ENCODE results near the gene OTOGL.

Gene OTOGL

GRCh38 chr12:80107221-80107620 lies 7.9 kb downstream of the OTOGL start:
- DNase-seq: no peak
- no peaks in the 10 kb centered on the region for H3K9me3 ChIP-seq (ENCODE audit: insufficient read depth, low read depth, low read length)
- H4K12ac ChIP-seq (ENCODE audit: low read depth, low read length): no peak overlapping the region
- H3K27me3 ChIP-seq (ENCODE audit: insufficient read depth, low read length): no peaks in the 10 kb centered on the region
- H2AK5ac ChIP-seq (ENCODE audit: low read length): no peak overlapping the region
- no CpG with 5 or more reads among the region's 5 CpGs for WGBS (ENCODE audit: extremely low coverage, insufficient coverage, insufficient read length)
- H4K91ac ChIP-seq (ENCODE audit: low read depth, low read length): no peak overlapping the region
- no peaks in the 10 kb centered on the region for H3K4me1 ChIP-seq (ENCODE audit: control insufficient read depth in 1 of 2, insufficient read depth in 2 of 2, low read length in 2 of 2)
- no peak overlapping the region for H2BK120ac ChIP-seq (ENCODE audit: insufficient read depth, low read length, poor library complexity)
- no peaks in the 10 kb centered on the region for H3K79me1 ChIP-seq (ENCODE audit: low read length)
- H3K36me3 ChIP-seq (ENCODE audit: control insufficient read depth in 1 of 2, insufficient read depth in 2 of 2, low read length in 2 of 2): no peaks in the 10 kb centered on the region
- no peak overlapping the region for H3K4me3 ChIP-seq (ENCODE audit: low read depth, low read length)
- no peak overlapping the region for H2BK5ac ChIP-seq (ENCODE audit: low read depth, low read length, poor library complexity)
- no peak overlapping the region for H3K14ac ChIP-seq (ENCODE audit: low read length)
- no peak overlapping the region for H3K9ac ChIP-seq (ENCODE audit: low read length)
- no peak overlapping the region for H3K4me2 ChIP-seq (ENCODE audit: low read length)
- H3K18ac ChIP-seq (ENCODE audit: low read length): no peak overlapping the region
- no peak overlapping the region for H3K4ac ChIP-seq (ENCODE audit: low read depth, low read length)
- H3K23ac ChIP-seq (ENCODE audit: low read length): no peak overlapping the region
- H3K27ac ChIP-seq (ENCODE audit: low read depth, low read length): no peak overlapping the region
- no peak overlapping the region for H2BK12ac ChIP-seq (ENCODE audit: low read length)
- no peak overlapping the region for H2AFZ ChIP-seq (ENCODE audit: insufficient read depth, low read length, poor library complexity)
- no peaks in the 10 kb centered on the region for H3K79me2 ChIP-seq (ENCODE audit: control insufficient read depth, insufficient read depth, low read length, poor library complexity)
- no peak overlapping the region for H4K8ac ChIP-seq (ENCODE audit: low read depth, low read length)

- Histone ChIP-seq H4K12ac (ENCODE audit: low read depth, low read length) (no peak overlapping the region), H3K4me2 (ENCODE audit: low read length) (no peak overlapping the region), H3K4me3 (ENCODE audit: low read depth, low read length) (no peak overlapping the region), H3K18ac (ENCODE audit: low read length) (no peak overlapping the region), H4K91ac (ENCODE audit: low read depth, low read length) (no peak overlapping the region), H3K36me3 (ENCODE audit: control insufficient read depth in 1 of 2, insufficient read depth in 2 of 2, low read length in 2 of 2) (no peaks in the 10 kb centered on the region), H3K79me1 (ENCODE audit: low read length) (no peaks in the 10 kb centered on the region), H3K27me3 (ENCODE audit: insufficient read depth, low read length) (no peaks in the 10 kb centered on the region), H2AK5ac (ENCODE audit: low read length) (no peak overlapping the region), H2BK120ac (ENCODE audit: insufficient read depth, low read length, poor library complexity) (no peak overlapping the region), H4K8ac (ENCODE audit: low read depth, low read length) (no peak overlapping the region), H3K9me3 (ENCODE audit: insufficient read depth, low read depth, low read length) (peaks cover 3% of the 10 kb centered on the region), H3K79me2 (ENCODE audit: control insufficient read depth, insufficient read depth, low read length, poor library complexity) (no peaks in the 10 kb centered on the region), H3K14ac (ENCODE audit: low read length) (no peak overlapping the region), H3K27ac (ENCODE audit: low read depth, low read length) (no peak overlapping the region), H3K4ac (ENCODE audit: low read depth, low read length) (no peak overlapping the region), H2BK5ac (ENCODE audit: low read depth, low read length, poor library complexity) (no peak overlapping the region), H3K23ac (ENCODE audit: low read length) (no peak overlapping the region), H2BK12ac (ENCODE audit: low read length) (no peak overlapping the region), H3K4me1 (ENCODE audit: control insufficient read depth in 1 of 2, insufficient read depth in 2 of 2, low read length in 2 of 2) (no peaks in the 10 kb centered on the region), H3K9ac (ENCODE audit: low read length) (no peak overlapping the region), H2AFZ (ENCODE audit: insufficient read depth, low read length, poor library complexity) (no peak overlapping the region)
- DNase-seq: no peak
Measured at GRCh38 chr12:80116735-80117134, 17.4 kb downstream of the OTOGL start.

- Histone ChIP-seq H3K18ac (ENCODE audit: low read length) (no peak overlapping the region), H3K23ac (ENCODE audit: low read length) (no peak overlapping the region), H3K14ac (ENCODE audit: low read length) (no peak overlapping the region), H3K9me3 (ENCODE audit: insufficient read depth, low read depth, low read length) (peaks cover 3% of the 10 kb centered on the region), H3K27ac (ENCODE audit: low read depth, low read length) (no peak overlapping the region), H4K91ac (ENCODE audit: low read depth, low read length) (no peak overlapping the region), H2BK120ac (ENCODE audit: insufficient read depth, low read length, poor library complexity) (no peak overlapping the region), H3K79me1 (ENCODE audit: low read length) (no peaks in the 10 kb centered on the region), H3K4ac (ENCODE audit: low read depth, low read length) (no peak overlapping the region), H2AK5ac (ENCODE audit: low read length) (no peak overlapping the region), H2BK12ac (ENCODE audit: low read length) (no peak overlapping the region), H3K79me2 (ENCODE audit: control insufficient read depth, insufficient read depth, low read length, poor library complexity) (no peaks in the 10 kb centered on the region), H4K8ac (ENCODE audit: low read depth, low read length) (no peak overlapping the region), H4K12ac (ENCODE audit: low read depth, low read length) (no peak overlapping the region), H3K4me2 (ENCODE audit: low read length) (no peak overlapping the region), H3K4me3 (ENCODE audit: low read depth, low read length) (no peak overlapping the region), H2BK5ac (ENCODE audit: low read depth, low read length, poor library complexity) (no peak overlapping the region), H2AFZ (ENCODE audit: insufficient read depth, low read length, poor library complexity) (no peak overlapping the region), H3K27me3 (ENCODE audit: insufficient read depth, low read length) (no peaks in the 10 kb centered on the region), H3K36me3 (ENCODE audit: control insufficient read depth in 1 of 2, insufficient read depth in 2 of 2, low read length in 2 of 2) (no peaks in the 10 kb centered on the region), H3K4me1 (ENCODE audit: control insufficient read depth in 1 of 2, insufficient read depth in 2 of 2, low read length in 2 of 2) (no peaks in the 10 kb centered on the region), H3K9ac (ENCODE audit: low read length) (no peak overlapping the region)
- DNase-seq: no peak
- WGBS (ENCODE audit: extremely low coverage, insufficient coverage, insufficient read length): no CpG with 5 or more reads among the region's 2 CpGs
Measured at GRCh38 chr12:80118565-80119324, 19.4 kb downstream of the OTOGL start.

- H3K36me3 ChIP-seq (ENCODE audit: control insufficient read depth in 1 of 2, insufficient read depth in 2 of 2, low read length in 2 of 2): no peaks in the 10 kb centered on the region
- H4K91ac ChIP-seq (ENCODE audit: low read depth, low read length): no peak overlapping the region
- no peak overlapping the region for H2AFZ ChIP-seq (ENCODE audit: insufficient read depth, low read length, poor library complexity)
- H3K79me1 ChIP-seq (ENCODE audit: low read length): no peaks in the 10 kb centered on the region
- no peak overlapping the region for H2BK5ac ChIP-seq (ENCODE audit: low read depth, low read length, poor library complexity)
- no peak overlapping the region for H3K9ac ChIP-seq (ENCODE audit: low read length)
- H4K12ac ChIP-seq (ENCODE audit: low read depth, low read length): no peak overlapping the region
- no peak overlapping the region for H3K18ac ChIP-seq (ENCODE audit: low read length)
- H4K8ac ChIP-seq (ENCODE audit: low read depth, low read length): no peak overlapping the region
- H2BK120ac ChIP-seq (ENCODE audit: insufficient read depth, low read length, poor library complexity): no peak overlapping the region
- no peak overlapping the region for H3K4ac ChIP-seq (ENCODE audit: low read depth, low read length)
- no peak overlapping the region for H3K4me3 ChIP-seq (ENCODE audit: low read depth, low read length)
- H3K9me3 ChIP-seq (ENCODE audit: insufficient read depth, low read depth, low read length): peaks cover 2% of the 10 kb centered on the region
- no peaks in the 10 kb centered on the region for H3K4me1 ChIP-seq (ENCODE audit: control insufficient read depth in 1 of 2, insufficient read depth in 2 of 2, low read length in 2 of 2)
- no peak overlapping the region for H3K27ac ChIP-seq (ENCODE audit: low read depth, low read length)
- H3K27me3 ChIP-seq (ENCODE audit: insufficient read depth, low read length): no peaks in the 10 kb centered on the region
- H3K79me2 ChIP-seq (ENCODE audit: control insufficient read depth, insufficient read depth, low read length, poor library complexity): no peaks in the 10 kb centered on the region
- no CpG with 5 or more reads among the region's 3 CpGs for WGBS (ENCODE audit: extremely low coverage, insufficient coverage, insufficient read length)
- H3K23ac ChIP-seq (ENCODE audit: low read length): no peak overlapping the region
- H3K4me2 ChIP-seq (ENCODE audit: low read length): no peak overlapping the region
- DNase-seq: no peak
- no peak overlapping the region for H2AK5ac ChIP-seq (ENCODE audit: low read length)
- no peak overlapping the region for H3K14ac ChIP-seq (ENCODE audit: low read length)
- no peak overlapping the region for H2BK12ac ChIP-seq (ENCODE audit: low read length)
Measured at GRCh38 chr12:80120994-80121393, 21.7 kb downstream of the OTOGL start.

Data from trophoblast cell (in vitro differentiated cells and primary cell).